ENCODE measurements around the gene SYNM. TPM values are rescaled to one million over a fixed set of nuclear protein-coding genes. Genes with fewer than 3 reads are reported as not detected.

SYNM gene
- polyA plus RNA-seq, 3 donors, result 3.4 to 15.4 (median 11.2) TPM

GRCh38 chr15:99172989-99173388, 68.1 kb downstream of the SYNM start:
- WGBS, 3 donors, result 96 to 98% (median 97%) methylated on average over 3 of the region's 3 CpGs

DNA sequence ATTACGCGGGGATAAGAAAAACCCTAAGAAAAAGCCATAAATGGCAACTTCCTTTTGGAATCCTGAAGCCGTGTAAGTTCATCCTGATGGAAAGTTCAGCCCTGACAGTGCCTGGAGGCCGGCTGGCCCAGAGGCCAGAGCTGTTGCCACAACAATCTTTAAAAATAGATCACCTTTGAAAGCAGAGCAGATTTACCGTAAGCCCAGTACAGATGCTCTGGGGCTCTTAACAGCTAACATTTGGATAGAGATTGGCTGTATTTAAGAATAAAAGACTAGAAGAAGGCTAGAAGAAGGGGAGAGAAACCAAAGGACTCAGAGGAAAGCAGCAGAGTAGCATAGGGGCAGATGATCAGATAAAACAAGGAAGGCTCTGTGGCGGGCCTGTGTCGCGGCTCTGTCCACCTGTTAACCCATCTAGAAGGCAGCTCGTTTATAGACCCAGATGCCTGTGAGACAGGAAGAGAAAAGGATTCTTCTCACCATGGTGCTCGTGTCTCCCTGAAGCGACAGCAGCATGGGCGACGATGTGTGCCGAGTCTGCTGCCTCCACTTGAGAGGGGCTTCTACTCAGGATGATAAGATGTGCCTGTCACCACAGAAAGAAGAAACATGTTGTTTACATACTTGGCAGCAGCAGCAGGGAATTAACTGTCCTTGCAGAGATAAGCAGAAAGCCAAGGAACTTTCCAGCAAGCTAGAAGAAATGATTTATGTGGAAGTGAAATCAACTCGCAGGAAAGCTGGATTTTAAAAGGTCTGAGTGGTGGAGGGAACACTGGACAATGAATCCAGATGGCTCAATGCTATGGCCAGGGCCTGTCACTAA, 69.9 kb downstream of the SYNM start:
- no peak overlapping the region for H3K27ac ChIP-seq (ENCODE audit: low read depth, low read length)

More at GRCh38 chr15:99172989-99173388, 68.1 kb downstream of the SYNM start:
- H3K27ac ChIP-seq (ENCODE audit: low read depth, low read length), result no peak overlapping the region

DNA sequence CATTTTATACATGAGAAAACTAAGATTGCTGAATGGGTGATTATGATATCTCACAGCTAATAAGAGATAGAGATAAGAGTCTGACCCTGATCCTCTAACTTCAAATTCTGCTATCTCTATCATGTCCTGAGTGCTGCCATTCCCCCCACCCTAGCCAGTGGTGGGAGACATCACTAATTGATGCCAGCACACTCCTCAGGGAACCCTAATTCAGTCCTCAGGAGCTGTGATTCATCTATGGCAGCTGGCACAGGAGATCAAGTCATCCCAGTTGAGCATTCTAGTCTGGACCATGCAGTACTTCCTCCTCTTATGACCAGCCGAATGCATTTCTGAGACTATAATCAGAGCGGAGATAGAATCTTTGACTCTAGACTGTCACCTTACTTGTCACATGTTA, 71.9 kb downstream of the SYNM start:
- no peak overlapping the region for H3K27ac ChIP-seq (ENCODE audit: low read depth, low read length)
- WGBS, 3 donors, result 95 to 98% (median 97%) methylated on average over 2 of the region's 2 CpGs

More for the DNA sequence above, 69.9 kb downstream of the SYNM start:
- WGBS, 3 donors, result 76 to 83% (median 79%) methylated on average over 15 of the region's 15 CpGs

DNA sequence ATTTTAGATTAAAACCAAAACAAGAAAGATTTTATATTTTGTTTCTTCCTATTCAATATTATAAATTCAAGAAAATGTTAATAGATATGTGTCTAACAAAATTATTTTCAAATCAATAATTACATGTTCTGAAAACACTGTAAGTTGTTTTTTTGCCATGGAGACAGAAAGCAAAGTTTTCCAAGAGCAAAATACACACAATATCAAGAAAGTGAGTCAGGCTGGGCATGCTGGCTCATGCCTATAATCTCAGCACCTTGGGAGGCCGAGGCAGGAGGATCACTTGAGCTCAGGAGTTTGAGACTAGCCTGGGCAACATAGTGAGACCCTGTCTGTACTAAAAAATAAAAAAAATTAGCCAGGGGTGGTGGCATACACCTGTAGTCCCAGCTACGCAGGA, 72.8 kb downstream of the SYNM start:
- WGBS, 3 donors, result 87 to 98% (median 93%) methylated on average over 2 of the region's 2 CpGs
- no peak overlapping the region for H3K27ac ChIP-seq (ENCODE audit: low read depth, low read length)

DNA sequence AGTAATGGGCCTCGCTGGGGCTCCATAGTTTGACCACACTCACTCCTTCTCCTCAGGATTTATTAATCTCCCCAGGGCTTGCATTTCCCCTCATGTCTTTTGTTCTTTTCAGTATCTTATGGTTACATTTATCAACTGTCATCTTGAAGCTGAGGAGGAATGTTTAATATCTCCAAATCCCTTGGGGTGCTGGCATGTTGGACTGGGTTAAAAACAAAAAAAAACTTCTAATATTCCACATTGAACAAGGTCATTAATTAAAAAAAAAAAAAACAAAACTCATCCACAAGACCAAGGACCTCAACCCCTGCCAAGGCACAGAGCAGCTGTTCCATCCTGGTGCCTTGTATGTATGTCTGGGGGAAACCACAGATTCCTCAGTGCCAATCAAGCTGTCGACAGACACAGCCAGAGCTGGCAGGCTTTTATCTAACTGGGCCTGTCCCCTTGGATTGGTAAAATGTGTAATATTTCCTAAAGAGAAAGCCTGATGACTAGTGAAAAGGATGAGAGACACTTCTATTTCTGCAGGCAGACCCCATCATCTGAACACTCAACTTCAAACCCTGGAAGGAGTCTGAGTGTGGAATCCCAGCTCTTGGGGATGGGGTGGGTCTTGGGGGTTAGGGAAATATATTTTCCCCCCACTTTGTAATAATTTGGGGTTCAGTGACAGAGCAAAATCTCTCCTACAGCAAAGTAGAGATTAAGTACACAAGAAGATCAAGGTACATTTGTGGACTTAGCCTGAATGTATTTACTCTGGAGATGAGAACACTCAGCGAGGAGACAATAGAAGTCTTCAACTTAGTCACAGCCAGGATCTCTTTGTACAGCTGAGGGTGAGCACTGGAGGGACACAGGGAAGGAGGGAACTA, 75.4 kb downstream of the SYNM start:
- 69 to 85% (median 74%) methylated on average over 3 of the region's 3 CpGs for whole genome bisulfite sequencing, 3 donors
- no peak overlapping the region for H3K27ac ChIP-seq (ENCODE audit: low read depth, low read length)

- WGBS, 3 donors, result 72 to 98% (median 92%) methylated on average over 2 of the region's 2 CpGs
- no peak overlapping the region for H3K27ac ChIP-seq (ENCODE audit: low read depth, low read length)
Measured at GRCh38 chr15:99180964-99181306, 76.1 kb downstream of the SYNM start.

DNA sequence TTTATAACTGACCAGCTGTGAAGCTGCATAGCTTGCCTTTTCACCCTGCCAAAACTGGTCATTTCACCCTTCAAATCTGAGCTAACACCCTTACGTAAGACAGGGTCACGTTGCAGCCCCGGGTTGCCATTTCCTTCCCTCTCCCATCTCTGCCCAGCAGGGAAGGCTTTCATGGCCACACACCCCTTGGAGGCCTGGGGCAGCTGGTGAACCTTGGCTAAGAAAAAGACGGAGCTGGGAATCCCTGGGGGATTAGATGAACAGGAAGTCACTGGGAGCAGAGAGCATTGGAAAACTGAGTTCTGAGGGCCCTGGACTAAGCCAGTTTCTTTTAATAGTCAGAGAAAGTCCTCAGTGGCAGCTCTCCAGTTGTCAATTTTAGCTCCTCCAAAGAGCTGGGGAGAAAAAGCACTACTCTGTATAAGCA, 76.7 kb downstream of the SYNM start:
- WGBS, 3 donors, result 27 to 64% (median 29%) methylated on average over 4 of the region's 4 CpGs
- H3K27ac ChIP-seq (ENCODE audit: low read depth, low read length), result no peak overlapping the region

DNA sequence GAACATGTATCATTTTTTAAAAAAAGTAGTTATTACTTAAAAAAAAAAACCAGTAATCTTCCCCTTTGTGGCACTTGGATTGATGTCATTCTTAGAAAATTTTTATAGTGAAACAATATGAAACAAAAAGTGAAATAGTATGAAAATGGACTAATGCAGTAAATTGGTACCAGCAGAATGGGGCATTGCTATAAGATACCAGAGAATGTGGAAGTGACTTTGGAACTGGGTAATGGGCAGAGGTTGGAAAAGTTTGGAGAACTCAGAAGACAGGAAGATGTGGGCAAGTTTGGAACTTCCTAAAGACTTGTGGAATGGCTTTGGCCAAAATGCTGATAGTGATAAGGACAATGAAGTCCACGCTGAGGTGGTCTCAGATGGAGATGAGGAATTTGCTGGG, 77.9 kb downstream of the SYNM start:
- WGBS, 3 donors, result 88 to 95% (median 91%) methylated on average over 1 of the region's 1 CpG
- H3K27ac ChIP-seq (ENCODE audit: low read depth, low read length), result no peak overlapping the region

Other genes with a start within 250 kb of the SYNM start
- gene PGPEP1L, start 97.3 kb upstream of the SYNM start, polyA plus RNA-seq, result under 1 TPM in 1 of 3 donors, not detected in 2; 0.12 TPM
- 1 to 10 TPM; 6.2 to 9.7 (median 8.8) TPM for gene TTC23, start 144.5 kb downstream of the SYNM start, polyA plus RNA-seq
- 10 to 100 TPM in 2 of 3 donors, 1 to 10 TPM in 1; 9.8 to 14.7 (median 14.2) TPM for gene LRRC28, start 146.4 kb downstream of the SYNM start, polyA plus RNA-seq

Data from adipose tissue (tissue), 3 donors.